Glomerular visceral epithelial cell (primary cell): ENCODE data around the gene SLC39A7.

ENCODE experiments used
- DNase-seq: peaks from one replicate; pipeline ENCODE4 v3.0.0-alpha.2; 2016; ENCODE audit errors: extremely low spot score

SLC39A7 gene, protein sequence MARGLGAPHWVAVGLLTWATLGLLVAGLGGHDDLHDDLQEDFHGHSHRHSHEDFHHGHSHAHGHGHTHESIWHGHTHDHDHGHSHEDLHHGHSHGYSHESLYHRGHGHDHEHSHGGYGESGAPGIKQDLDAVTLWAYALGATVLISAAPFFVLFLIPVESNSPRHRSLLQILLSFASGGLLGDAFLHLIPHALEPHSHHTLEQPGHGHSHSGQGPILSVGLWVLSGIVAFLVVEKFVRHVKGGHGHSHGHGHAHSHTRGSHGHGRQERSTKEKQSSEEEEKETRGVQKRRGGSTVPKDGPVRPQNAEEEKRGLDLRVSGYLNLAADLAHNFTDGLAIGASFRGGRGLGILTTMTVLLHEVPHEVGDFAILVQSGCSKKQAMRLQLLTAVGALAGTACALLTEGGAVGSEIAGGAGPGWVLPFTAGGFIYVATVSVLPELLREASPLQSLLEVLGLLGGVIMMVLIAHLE

DNA sequence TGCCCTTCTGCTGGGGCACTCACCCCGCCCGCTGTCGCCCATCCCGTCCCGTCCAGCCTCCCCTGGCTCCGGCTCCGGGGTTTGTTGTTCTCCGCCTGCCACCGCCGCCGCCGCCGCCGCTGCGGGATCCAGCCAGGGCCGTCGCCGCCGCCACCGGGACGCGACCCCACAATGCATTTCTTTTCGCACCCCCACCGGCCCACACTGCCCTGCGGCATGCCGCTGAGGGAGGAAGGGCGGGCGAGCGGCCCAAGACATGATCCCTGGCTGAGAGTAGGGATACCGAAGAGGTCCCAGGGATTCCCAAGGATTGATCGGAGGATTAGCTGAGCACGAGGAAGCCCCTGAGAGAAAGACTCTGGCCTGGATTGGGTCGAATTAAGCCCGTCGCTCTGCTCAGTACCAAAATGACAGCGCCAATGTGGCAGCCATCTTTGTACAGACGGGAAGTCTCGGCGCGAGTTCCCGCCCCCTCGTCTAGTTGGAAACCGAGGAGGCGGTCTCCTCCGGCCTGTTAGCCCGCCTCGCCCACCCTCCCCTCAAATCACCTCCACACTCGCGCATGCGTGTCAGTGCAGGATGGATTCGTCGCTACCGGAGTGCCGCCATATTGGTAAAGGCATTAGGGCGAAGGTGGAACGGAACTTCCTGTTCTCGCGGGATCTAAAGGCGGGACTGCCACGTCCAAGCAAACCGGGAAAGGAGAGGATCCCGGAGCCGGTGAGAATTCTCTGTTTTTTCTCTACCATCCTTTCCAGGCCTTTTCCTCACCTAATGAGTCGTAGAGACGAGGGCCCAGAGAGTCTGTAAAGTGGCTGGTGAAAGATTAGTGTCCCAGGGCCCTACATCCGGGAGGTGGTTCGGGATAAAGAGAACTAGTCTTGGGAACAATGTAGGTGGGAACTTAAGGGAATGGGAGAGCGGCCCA lies at the start of gene SLC39A7, which contains the start of gene RXRB:
TSS of gene SLC39A7 (plus strand) at position 649 of the 928 bp plus-strand sequence. CDS start 379 bp downstream, outside the sequence.
TSS of gene RXRB (minus strand) at position 447 of the 928 bp plus-strand sequence. CDS start at position 258, 189 bp downstream.
- DNase-seq: peak; percentile 99

DNA sequence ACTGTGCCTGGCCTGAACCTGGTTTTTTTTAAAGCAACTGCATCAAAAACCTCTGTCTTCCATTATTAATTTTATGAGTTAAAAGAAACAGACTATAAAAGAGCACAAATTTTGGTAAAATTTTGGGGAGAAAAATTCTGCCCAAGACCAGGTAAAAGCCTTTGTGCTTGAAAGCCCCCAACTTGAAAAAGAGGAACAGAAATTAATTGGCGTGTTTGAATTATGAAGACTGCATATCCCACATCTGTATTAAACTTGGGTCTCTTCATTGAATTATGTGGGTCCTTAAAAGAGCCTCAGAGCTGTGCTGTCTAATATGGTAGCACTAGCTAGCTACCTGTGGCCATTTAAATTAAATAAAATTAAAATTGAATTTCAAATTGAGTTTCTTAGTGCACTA lies 49.6 kb upstream of the SLC39A7 start:
- DNase-seq: no peak

GRCh38 chr6:33154349-33154748 lies 46.3 kb upstream of the SLC39A7 start:
- no peak for DNase-seq

DNA sequence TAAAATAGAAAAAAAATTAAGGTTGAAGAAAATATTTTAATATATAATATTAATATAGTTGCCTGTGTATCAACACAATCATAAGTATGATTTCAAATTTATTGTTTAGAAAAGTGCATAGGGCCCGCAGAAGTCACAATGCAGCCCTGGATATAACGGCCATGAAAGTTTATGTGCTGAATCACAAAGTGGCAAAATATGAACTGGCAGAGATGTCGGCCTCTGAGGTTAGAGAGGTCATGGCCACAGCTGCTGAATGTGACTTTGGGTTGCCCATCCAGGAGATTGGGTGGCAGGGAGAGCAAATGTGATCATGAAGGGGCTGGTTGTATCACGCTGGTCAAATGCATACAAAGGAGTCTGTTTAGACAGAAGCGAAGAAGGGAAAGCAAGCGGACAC lies 44.1 kb upstream of the SLC39A7 start:
- no peak for DNase-seq

GRCh38 chr6:33156964-33157363 lies 43.7 kb upstream of the SLC39A7 start:
- no peak for DNase-seq

- no peak for DNase-seq
Measured at GRCh38 chr6:33160096-33160495, 40.6 kb upstream of the SLC39A7 start.

GRCh38 chr6:33160728-33161344 lies 39.8 kb upstream of the SLC39A7 start:
- DNase-seq: peak; percentile 72

- peak; percentile 71 for DNase-seq
Measured at GRCh38 chr6:33161354-33162331, 39.0 kb upstream of the SLC39A7 start.

GRCh38 chr6:33163540-33163939 lies 37.1 kb upstream of the SLC39A7 start:
- no peak for DNase-seq

DNA sequence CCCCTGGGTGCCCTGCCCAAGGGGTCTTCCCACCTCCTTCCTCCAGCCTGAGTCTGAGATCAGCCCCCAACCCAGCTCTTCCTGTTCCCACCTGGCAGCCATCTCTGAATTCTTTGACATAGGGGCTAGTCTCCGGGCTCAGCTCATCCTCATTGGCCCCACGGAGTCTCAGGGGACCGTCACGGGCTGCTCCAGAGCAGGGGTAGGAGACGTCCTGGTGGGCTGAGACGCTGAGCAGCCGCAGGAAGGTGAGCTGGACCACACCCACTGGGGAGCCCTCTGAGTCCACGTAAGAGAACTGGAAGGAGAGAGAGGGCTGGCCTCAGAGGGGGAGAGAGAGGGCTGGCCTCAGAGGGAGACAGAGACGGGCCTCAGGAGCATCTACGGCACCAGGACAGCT lies 36.5 kb upstream of the SLC39A7 start:
- no peak for DNase-seq

DNA sequence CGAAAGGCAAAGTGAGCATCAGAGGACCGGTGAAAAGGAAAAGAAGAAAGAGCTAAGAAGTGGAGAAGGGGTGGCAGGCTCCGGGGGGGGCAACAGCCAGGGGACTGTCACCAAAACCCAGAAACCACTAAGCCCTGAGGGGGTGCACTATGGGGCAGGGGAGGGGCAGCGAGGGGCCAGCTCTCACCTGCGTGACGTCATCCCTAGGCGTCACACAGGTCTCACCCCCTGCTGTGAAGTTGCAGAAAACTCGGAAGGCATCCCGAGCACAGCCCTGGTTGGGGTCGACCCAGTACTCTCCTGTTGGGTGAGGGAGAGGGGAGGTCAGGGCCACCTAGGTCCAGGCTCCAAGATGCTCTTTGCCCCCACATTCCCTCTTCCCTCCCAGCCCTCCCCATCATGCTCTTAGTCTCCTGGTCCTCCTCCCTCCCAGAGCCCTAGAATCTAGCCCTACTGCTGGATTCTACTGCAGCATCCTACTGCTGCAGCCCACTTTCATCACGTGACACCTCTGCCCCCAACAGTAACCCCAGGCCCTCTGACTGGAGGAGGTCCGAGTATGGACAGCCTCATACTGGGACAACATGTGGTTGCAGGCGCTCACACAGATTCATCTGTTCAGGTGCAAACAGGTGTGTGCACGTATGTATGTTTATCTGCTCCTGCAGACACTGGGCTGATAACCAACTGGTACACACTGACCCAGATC lies 35.8 kb upstream of the SLC39A7 start:
- no peak for DNase-seq

DNA sequence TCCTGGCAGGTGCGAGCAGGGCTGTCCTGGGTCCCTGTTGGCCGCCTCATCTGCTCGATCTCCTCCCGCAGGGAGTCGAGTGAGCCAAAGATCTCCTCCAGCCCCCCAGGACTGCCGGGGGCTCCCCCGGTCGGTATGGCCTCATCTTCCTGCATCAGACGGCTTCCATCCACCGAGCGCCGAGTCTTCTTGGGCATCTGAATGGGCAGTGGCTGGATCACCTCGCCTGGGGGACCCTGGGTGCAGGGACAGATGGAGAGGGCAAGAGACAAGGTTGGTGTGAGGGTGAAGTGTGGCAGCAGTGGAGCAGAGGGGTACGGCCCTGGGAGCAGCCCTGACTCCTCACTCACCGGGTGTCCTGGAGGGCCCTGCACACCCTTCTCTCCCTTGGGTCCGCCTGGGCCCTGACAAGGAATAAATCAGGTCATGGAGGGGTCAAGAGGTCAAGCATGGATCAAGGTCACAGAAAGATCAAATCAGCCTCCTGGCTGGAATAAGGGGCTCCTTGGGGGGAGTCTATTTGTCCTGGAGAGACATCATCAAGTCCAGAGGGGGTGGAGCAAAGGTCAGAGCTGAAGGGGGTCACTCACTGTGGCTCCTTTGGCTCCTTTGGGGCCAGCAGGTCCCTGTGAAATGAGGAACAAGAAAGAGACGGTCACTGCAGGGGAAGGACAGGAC lies 34.9 kb upstream of the SLC39A7 start:
- no peak for DNase-seq

DNA sequence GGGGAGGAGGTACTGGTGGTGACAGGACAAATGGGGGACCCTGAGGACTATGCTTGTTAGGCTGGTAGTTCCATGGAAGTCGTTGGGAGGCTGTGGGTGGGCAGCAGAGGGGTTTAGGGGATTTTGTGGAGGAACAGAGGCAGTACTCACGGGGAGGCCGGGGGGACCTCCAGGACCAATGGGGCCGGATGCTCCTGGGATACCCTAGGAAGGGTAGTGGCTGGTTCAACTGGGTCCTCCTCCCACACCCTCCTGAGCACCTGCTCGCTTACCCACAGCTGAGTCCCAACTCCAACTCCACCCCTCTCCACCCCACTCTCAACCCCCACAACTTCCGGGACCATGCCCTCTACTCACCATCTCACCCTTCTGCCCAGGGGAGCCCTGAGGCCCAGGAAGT lies 34.3 kb upstream of the SLC39A7 start:
- DNase-seq: no peak

GRCh38 chr6:33166811-33167210 lies 33.9 kb upstream of the SLC39A7 start:
- DNase-seq: no peak

GRCh38 chr6:33167374-33168283 lies 33.0 kb upstream of the SLC39A7 start:
- DNase-seq: no peak

DNA sequence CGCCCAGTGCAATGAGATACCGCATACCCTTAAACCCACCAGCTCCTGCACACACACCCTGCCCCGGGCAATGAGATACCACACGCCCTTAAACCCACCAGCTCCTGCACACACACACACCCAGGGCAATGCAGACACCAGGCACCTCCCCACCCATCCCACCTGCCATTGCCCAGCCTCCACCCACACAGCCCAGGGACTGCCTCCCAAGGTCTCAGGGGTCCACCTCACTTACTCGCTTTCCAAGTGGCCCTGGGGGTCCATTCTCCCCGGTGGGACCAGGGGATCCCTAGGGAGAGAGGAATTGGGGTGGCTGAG lies 32.4 kb upstream of the SLC39A7 start:
- DNase-seq: no peak

DNA sequence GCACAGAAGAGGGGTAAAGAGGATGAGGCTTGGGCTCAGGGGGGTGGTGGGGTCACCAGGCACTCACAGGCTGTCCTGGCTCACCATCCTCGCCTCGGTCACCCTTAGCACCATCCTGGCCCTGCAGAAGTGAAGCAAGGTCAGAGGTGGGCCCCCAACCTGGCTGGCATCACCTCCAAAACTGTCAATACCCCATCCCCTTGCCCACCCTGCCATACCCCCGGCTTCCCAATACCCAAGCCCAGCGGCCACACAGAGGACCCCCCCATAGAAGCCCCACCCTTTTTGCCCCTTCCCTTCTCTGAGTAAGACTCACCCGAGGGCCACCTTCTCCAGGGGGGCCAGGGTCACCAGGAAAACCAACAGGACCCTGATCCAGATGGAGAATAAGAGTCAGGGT lies 32.0 kb upstream of the SLC39A7 start:
- no peak for DNase-seq

GRCh38 chr6:33169291-33170175 lies 31.1 kb upstream of the SLC39A7 start:
- DNase-seq: no peak
